Trophoblast cell (in vitro differentiated cells and primary cell): ENCODE data around the gene PRRC1.
"Not testable (repeated sequence)": the region's sequence is repeated elsewhere in the genome, so short reads cannot be mapped to it uniquely, and the experiment has no call there.

Source experiments
- DNase-seq, 2 donors: peaks; one replicate each; pipeline ENCODE4 v3.0.0-alpha.2; 2016
- H2AFZ ChIP-seq: 2 replicates; pipeline ENCODE4 v1.6.1; 2013; ENCODE audit warnings: low read length, moderate library complexity, mild to moderate bottlenecking; ENCODE audit not compliant: insufficient read depth, poor library complexity
- H2AK5ac ChIP-seq: 2 replicates; pipeline ENCODE4 v1.6.1; 2013; ENCODE audit warnings: mild to moderate bottlenecking, low read length
- H2BK120ac ChIP-seq: 2 replicates; pipeline ENCODE4 v1.6.1; 2013; ENCODE audit warnings: low read length, mild to moderate bottlenecking, moderate library complexity; ENCODE audit not compliant: insufficient read depth, poor library complexity
- H2BK12ac ChIP-seq: 2 replicates; pipeline ENCODE4 v1.6.1; 2013; ENCODE audit warnings: mild to moderate bottlenecking, low read length, moderate library complexity
- H2BK5ac ChIP-seq: 2 replicates; pipeline ENCODE4 v1.6.1; 2013; ENCODE audit warnings: low read length, low read depth, moderate library complexity, mild to moderate bottlenecking; ENCODE audit not compliant: poor library complexity
- H3K14ac ChIP-seq: 2 replicates; pipeline ENCODE4 v1.6.1; 2013; ENCODE audit warnings: mild to moderate bottlenecking, low read length
- H3K18ac ChIP-seq: 2 replicates; pipeline ENCODE4 v1.6.1; 2013; ENCODE audit warnings: mild to moderate bottlenecking, low read length
- H3K23ac ChIP-seq: 2 replicates; pipeline ENCODE4 v1.6.1; 2013; ENCODE audit warnings: low read length
- H3K27ac ChIP-seq: 2 replicates; pipeline ENCODE4 v1.5.1; 2013; ENCODE audit warnings: low read depth, mild to moderate bottlenecking, inconsistent platforms, low read length, moderate library complexity
- H3K27me3 ChIP-seq: 2 replicates; pipeline ENCODE4 v1.6.1; 2013; ENCODE audit warnings: inconsistent platforms, mild to moderate bottlenecking, low read length, moderate library complexity; ENCODE audit not compliant: insufficient read depth
- H3K36me3 ChIP-seq, 2 experiments: 1 replicate in 1 of 2; 2 replicates in 1 of 2; pipeline ENCODE4 v1.6.1; 2013; ENCODE audit warnings: low read length in 2 of 2, mild to moderate bottlenecking in 2 of 2, moderate library complexity in 1 of 2; ENCODE audit not compliant: insufficient read depth in 2 of 2, control insufficient read depth in 1 of 2
- H3K4ac ChIP-seq: 2 replicates; pipeline ENCODE4 v1.6.1; 2013; ENCODE audit warnings: low read depth, mild to moderate bottlenecking, low read length, moderate library complexity
- H3K4me1 ChIP-seq, 2 experiments: 1 replicate in 1 of 2; 2 replicates in 1 of 2; pipeline ENCODE4 v1.6.1; 2013; ENCODE audit warnings: low read length in 2 of 2, mild to moderate bottlenecking in 2 of 2, moderate library complexity in 1 of 2; ENCODE audit not compliant: insufficient read depth in 2 of 2, control insufficient read depth in 1 of 2
- H3K4me2 ChIP-seq: 2 replicates; pipeline ENCODE4 v1.6.1; 2013; ENCODE audit warnings: inconsistent platforms, mild to moderate bottlenecking, low read length, moderate library complexity
- H3K4me3 ChIP-seq: 2 replicates; pipeline ENCODE4 v1.5.1; 2013; ENCODE audit warnings: mild to moderate bottlenecking, low read depth, low read length, inconsistent platforms
- H3K79me1 ChIP-seq: one replicate; pipeline ENCODE4 v1.6.1; 2013; ENCODE audit warnings: low read length
- H3K79me2 ChIP-seq: 2 replicates; pipeline ENCODE4 v1.6.1; 2013; ENCODE audit warnings: low read length, mild to moderate bottlenecking; ENCODE audit not compliant: control insufficient read depth, insufficient read depth, poor library complexity
- H3K9ac ChIP-seq: 2 replicates; pipeline ENCODE4 v1.6.1; 2013; ENCODE audit warnings: mild to moderate bottlenecking, low read length
- H3K9me3 ChIP-seq: 2 replicates; pipeline ENCODE4 v1.6.1; 2013; ENCODE audit warnings: low read depth, mild to moderate bottlenecking, control low read depth, inconsistent platforms, low read length; ENCODE audit not compliant: insufficient read depth
- H4K12ac ChIP-seq: 2 replicates; pipeline ENCODE4 v1.6.1; 2013; ENCODE audit warnings: low read depth, mild to moderate bottlenecking, low read length, moderate library complexity
- H4K8ac ChIP-seq: 2 replicates; pipeline ENCODE4 v1.6.1; 2013; ENCODE audit warnings: low read depth, mild to moderate bottlenecking, low read length, moderate library complexity
- H4K91ac ChIP-seq: one replicate; pipeline ENCODE4 v1.6.1; 2013; ENCODE audit warnings: low read depth, mild to moderate bottlenecking, low read length, moderate library complexity
- WGBS: extraction: QIAGEN DNeasy Blood & Tissue Kit; methylation state at CpG from one replicate; pipeline ENCODE4 v1.1.7; 2013; ENCODE audit warnings: missing lambda C conversion rate; ENCODE audit not compliant: insufficient read length, insufficient coverage; ENCODE audit errors: extremely low coverage; 5-methylcytosine and 5-hydroxymethylcytosine counted together

The PRRC1 gene

GRCh38 chr5:127567026-127567768 lies 49.8 kb downstream of the PRRC1 start:
- Histone ChIP-seq H2BK12ac (no peak overlapping the region), H3K18ac (no peak overlapping the region), H3K9ac (no peak overlapping the region), H3K36me3 (no peaks in the 10 kb centered on the region), H2AK5ac (no peak overlapping the region), H4K8ac (no peak overlapping the region), H3K79me1 (no peaks in the 10 kb centered on the region), H3K23ac (no peak overlapping the region), H3K9me3 (no peaks in the 10 kb centered on the region), H4K12ac (no peak overlapping the region), H2BK120ac (no peak overlapping the region), H2BK5ac (no peak overlapping the region), H3K27me3 (no peaks in the 10 kb centered on the region), H3K4ac (no peak overlapping the region), H3K4me1 (no peaks in the 10 kb centered on the region), H3K27ac (no peak overlapping the region), H3K14ac (no peak overlapping the region), H2AFZ (no peak overlapping the region), H3K4me2 (no peak overlapping the region), H3K4me3 (no peak overlapping the region), H3K79me2 (no peaks in the 10 kb centered on the region), H4K91ac (no peak overlapping the region)
- DNase-seq: no peak
- WGBS: no CpG with 5 or more reads among the region's 7 CpGs

GRCh38 chr5:127568166-127568565 lies 50.7 kb downstream of the PRRC1 start:
- H3K14ac ChIP-seq: no peak overlapping the region

GRCh38 chr5:127569471-127569870 lies 52.0 kb downstream of the PRRC1 start:
- H3K4me3 ChIP-seq, H4K12ac ChIP-seq, H2AFZ ChIP-seq, H2BK120ac ChIP-seq, H2BK5ac ChIP-seq, DNase-seq, H3K4me1 ChIP-seq, H4K8ac ChIP-seq, H3K27me3 ChIP-seq, H3K4ac ChIP-seq, H4K91ac ChIP-seq, H3K79me2 ChIP-seq, H3K9ac ChIP-seq, H2BK12ac ChIP-seq, H3K4me2 ChIP-seq, H3K36me3 ChIP-seq, H3K18ac ChIP-seq, H3K79me1 ChIP-seq, H3K27ac ChIP-seq, H2AK5ac ChIP-seq, H3K23ac ChIP-seq, H3K14ac ChIP-seq, H3K9me3 ChIP-seq: not testable (repeated sequence)
- WGBS: no CpG with 5 or more reads among the region's 40 CpGs

More at GRCh38 chr5:127568166-127568565, 50.7 kb downstream of the PRRC1 start:
- H2BK120ac ChIP-seq: no peak overlapping the region
- no peaks in the 10 kb centered on the region for H3K4me1 ChIP-seq
- no peak overlapping the region for H3K18ac ChIP-seq
- H4K8ac ChIP-seq: no peak overlapping the region
- H3K4ac ChIP-seq: no peak overlapping the region
- no peak overlapping the region for H3K23ac ChIP-seq
- no peaks in the 10 kb centered on the region for H3K9me3 ChIP-seq
- H3K79me2 ChIP-seq: no peaks in the 10 kb centered on the region
- DNase-seq: no peak
- H3K27ac ChIP-seq: no peak overlapping the region
- no peak overlapping the region for H3K9ac ChIP-seq
- no peaks in the 10 kb centered on the region for H3K79me1 ChIP-seq
- H3K4me3 ChIP-seq: no peak overlapping the region
- H3K4me2 ChIP-seq: no peak overlapping the region
- H2AK5ac ChIP-seq: no peak overlapping the region
- H4K91ac ChIP-seq: no peak overlapping the region
- no CpG with 5 or more reads among the region's 3 CpGs for WGBS
- no peak overlapping the region for H2BK5ac ChIP-seq
- no peak overlapping the region for H2AFZ ChIP-seq
- H2BK12ac ChIP-seq: no peak overlapping the region
- no peaks in the 10 kb centered on the region for H3K27me3 ChIP-seq
- H3K36me3 ChIP-seq: no peaks in the 10 kb centered on the region
- H4K12ac ChIP-seq: no peak overlapping the region

- H4K8ac ChIP-seq: no peak overlapping the region
- no peaks in the 10 kb centered on the region for H3K79me1 ChIP-seq
- H2BK120ac ChIP-seq: no peak overlapping the region
- no peak overlapping the region for H2BK12ac ChIP-seq
- no peak overlapping the region for H3K4me2 ChIP-seq
- H3K9ac ChIP-seq: no peak overlapping the region
- no peak overlapping the region for H2AFZ ChIP-seq
- no peak overlapping the region for H3K23ac ChIP-seq
- H3K27me3 ChIP-seq: no peaks in the 10 kb centered on the region
- no peak overlapping the region for H4K91ac ChIP-seq
- no peak overlapping the region for H2BK5ac ChIP-seq
- H4K12ac ChIP-seq: no peak overlapping the region
- no peaks in the 10 kb centered on the region for H3K4me1 ChIP-seq
- no peak overlapping the region for H3K14ac ChIP-seq
- H3K36me3 ChIP-seq: no peaks in the 10 kb centered on the region
- no peaks in the 10 kb centered on the region for H3K79me2 ChIP-seq
- no CpG with 5 or more reads among the region's 3 CpGs for WGBS
- H3K4me3 ChIP-seq: no peak overlapping the region
- H2AK5ac ChIP-seq: no peak overlapping the region
- no peak overlapping the region for H3K18ac ChIP-seq
- no peaks in the 10 kb centered on the region for H3K9me3 ChIP-seq
- DNase-seq: no peak
- no peak overlapping the region for H3K27ac ChIP-seq
- no peak overlapping the region for H3K4ac ChIP-seq
Observed at GRCh38 chr5:127571314-127572131, 54.1 kb downstream of the PRRC1 start.
